Measurements from ENCODE around the gene USP35.
"Not testable (repeated sequence)": the region's sequence is repeated elsewhere in the genome, so short reads cannot be mapped to it uniquely, and the experiment has no call there.

Gene USP35

GRCh38 chr11:78226684-78227680 lies 38.3 kb downstream of the USP35 start:
- intact Hi-C loops (cut with DNase I), result loop anchor here (1.0 kb wide), 1 partner anchor 193 kb away; no protein-coding TSS in a partner anchor
- no peak for DNase-seq

DNA sequence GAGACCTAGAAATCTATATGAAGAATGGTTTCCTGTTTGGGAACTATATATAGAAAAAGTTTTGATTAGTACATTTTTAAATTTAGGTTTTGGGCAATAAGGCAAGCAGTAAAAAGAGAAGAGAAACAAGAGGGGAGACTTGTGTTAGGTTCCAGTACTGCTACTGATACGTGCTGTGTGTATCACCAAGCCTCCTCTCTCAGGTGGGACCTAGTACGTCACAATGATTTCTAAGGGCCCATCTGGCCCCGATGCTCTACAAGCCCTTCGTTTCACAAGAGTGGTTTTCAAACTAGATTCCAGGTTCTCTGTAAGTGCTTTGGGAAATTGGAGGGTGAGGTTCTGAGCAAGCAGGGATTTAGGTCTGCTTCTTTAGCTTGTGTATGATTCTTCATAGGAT lies 39.2 kb downstream of the USP35 start:
- intact Hi-C loops (cut with DNase I), result loop anchor here (1.0 kb wide), 1 partner anchor 192 kb away; no protein-coding TSS in a partner anchor
- DNase-seq, result no peak

DNA sequence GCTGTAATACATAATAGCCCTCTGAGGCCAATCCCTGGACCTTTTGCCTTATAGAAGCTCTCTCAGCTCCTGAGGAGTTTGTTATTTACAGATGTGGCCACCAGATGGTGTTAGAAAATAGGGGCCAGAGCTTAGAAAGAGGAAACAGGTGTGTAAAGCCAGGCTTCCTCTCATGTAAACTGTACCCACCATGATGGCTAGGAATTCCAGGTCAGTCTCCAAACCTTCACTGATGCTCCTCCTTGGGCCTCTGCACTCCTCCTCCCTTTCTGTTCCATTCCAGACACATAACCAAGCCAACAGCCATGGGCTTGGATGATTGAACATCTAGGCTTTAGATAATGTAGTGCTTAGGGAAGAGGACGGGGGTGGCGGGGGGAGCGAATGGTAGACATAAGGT lies 39.7 kb downstream of the USP35 start:
- intact Hi-C loops (cut with DNase I), result no loop called here
- peak in 1 of 10 donors; percentile 35 for DNase-seq

DNA sequence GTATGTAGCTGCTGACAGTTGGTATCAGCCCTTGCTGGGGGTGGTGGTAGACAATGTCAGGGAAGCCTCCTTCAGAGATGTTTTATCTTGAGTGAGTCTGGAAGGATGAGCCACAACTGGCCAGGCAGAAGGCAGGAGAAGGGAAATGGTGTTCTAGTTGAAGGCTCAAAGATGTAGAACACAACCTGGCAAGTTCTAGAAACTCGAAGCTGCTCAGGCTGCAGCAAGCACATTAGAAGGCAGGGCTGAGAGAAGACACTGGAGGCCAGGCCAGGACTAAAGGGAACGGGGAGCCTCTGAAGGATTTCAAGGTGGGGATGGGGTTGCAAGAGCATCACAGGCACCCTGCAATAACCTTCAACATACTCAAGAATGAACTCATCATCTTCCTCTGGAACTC lies 40.4 kb downstream of the USP35 start:
- DNase-seq, result no peak
- intact Hi-C loops (cut with DNase I), result no loop called here

DNA sequence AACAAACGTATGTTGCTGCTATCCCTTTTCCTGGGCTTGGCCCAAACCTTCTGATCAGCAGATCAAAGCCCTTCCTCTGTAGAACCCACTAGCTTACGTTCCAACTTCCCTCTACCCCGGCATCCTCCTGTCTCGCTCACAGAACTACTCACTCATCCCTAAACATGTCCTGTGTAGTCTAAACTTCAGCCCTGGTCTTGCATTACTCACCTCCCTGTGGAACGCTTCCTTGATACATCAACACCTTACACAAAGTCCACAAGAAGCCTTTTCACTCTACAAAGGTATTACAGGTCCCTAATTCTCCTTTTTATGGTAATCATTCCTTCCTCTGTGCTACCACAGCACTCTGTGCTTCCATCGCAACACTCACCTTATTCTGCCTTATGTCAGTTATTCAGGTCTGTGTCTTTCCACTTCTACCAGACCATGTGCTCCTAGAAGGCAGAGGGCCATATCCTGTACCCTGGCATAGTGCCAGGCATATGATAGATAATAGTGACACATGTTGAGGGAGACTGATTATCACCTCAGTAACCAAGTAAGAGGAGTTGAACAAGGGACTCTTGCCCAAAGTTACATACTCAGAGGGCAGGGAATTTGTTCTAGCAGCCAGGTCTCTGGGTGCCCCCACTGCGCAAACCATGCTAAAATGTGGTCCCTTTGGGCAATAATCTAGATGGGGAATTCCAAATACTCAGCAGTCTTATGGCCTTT lies 41.6 kb downstream of the USP35 start:
- peak in 1 of 10 donors; percentile 7 for DNase-seq
- intact Hi-C loops (cut with DNase I), result no loop called here

GRCh38 chr11:78231962-78232501 lies 43.3 kb downstream of the USP35 start:
- DNase-seq, result no peak
- intact Hi-C loops (cut with DNase I), result no loop called here

GRCh38 chr11:78233046-78233445 lies 44.3 kb downstream of the USP35 start:
- intact Hi-C loops (cut with DNase I); DNase-seq: not testable (repeated sequence)

- intact Hi-C loops (cut with DNase I), result no loop called here
- DNase-seq, result no peak
Observed at GRCh38 chr11:78234006-78234405, 45.3 kb downstream of the USP35 start.

GRCh38 chr11:78237293-78238046 lies 48.8 kb downstream of the USP35 start:
- intact Hi-C loops (cut with DNase I), result no loop called here

DNA sequence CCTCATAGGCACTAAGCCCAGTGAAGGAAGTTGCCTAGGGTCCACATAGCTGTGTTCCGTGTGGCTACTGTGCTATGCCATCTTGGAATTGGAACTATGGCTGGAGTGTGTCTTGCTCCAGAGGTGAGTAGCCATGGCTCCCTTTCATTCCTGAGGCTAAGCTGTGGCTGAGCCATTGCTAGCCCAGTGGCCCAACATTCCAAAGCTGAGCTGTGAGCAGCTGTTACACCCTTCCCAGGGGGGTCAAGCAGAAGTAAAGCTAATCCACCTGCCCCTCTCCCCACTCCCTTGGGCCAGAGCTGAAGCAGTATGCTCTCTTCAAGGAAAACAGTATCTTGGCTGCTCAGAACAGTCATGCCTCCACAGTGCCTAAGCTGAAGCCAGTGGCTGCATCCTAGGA lies 51.1 kb downstream of the USP35 start:
- intact Hi-C loops (cut with DNase I), result no loop called here
- peak in 1 of 10 donors; percentile 53 for DNase-seq

More at GRCh38 chr11:78237293-78238046, 48.8 kb downstream of the USP35 start:
- no peak for DNase-seq

DNA sequence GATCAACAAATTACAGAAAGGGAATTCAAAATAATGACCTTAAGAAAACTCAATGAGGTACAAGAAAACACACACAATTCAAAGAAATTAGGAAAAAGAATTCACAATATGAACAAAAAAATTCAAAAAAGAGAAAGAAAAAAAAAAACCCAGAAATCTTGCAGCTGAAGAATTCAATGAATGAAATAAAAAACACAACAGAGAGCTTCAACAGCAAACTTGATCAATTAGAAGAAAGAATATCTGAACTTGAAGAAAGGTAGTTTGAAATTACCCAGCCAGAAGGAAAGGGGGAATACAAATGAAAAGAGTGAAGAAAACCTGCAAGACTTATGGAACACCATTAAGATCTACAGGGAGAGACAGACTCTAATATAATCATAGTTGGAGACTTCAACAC lies 52.8 kb downstream of the USP35 start:
- intact Hi-C loops (cut with DNase I), result no loop called here

GRCh38 chr11:78244080-78244479 lies 55.4 kb downstream of the USP35 start:
- intact Hi-C loops (cut with DNase I), result no loop called here
- DNase-seq, result no peak

More for the DNA sequence above, 52.8 kb downstream of the USP35 start:
- no peak for DNase-seq

DNA sequence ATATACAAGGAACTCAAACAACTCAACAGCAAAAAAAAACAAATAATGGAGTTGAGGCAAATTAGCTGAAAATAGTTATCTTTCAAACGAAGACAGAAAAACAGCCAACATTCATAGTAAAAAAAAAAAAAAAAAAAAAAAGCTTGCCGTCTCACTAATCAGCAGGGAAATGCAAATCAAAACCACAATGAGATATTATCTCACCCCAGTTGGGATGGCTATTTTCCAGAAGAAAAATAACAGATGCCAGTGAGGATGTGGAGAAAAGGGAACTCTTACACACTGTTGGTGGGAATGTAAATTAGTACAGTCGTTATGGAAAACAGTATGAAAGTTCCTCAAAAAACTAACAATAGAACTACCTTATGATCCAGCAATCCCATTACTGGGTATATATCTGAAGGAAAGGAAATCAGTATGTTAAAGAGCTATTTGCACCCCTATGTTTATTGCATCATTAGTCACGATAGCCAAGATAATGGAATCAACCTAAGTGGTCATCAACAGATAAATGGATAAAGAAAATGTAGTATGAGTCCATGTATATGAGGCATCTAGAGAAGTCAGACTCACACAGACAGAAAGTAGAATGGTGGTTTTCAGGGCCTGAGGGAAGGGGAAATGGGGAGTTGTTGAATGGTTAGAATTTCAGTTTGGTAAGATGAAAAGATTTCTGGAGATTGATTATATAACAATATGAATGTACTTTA lies 56.0 kb downstream of the USP35 start:
- intact Hi-C loops (cut with DNase I), result no loop called here

GRCh38 chr11:78248191-78248590 lies 59.5 kb downstream of the USP35 start:
- intact Hi-C loops (cut with DNase I), result no loop called here
- no peak for DNase-seq

More for the DNA sequence above, 56.0 kb downstream of the USP35 start:
- no peak for DNase-seq

DNA sequence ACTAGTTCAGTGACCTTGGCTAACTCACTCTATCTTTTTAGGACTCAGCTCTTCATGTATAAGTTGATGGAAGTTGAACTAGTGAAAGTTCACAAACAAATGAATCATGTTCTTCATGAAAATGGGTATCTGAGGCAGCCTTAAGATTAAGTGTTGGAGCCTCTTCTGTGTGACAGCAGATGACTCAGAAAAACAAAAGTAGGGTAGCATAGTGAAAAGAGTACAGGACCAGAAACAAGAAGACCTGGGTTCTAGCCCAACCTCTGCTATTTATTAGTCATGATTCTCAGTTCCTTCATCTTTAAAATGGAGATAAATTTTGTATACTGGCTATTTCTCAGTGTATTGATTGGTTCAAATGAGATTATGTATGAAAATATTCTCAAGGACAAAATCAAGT lies 60.2 kb downstream of the USP35 start:
- intact Hi-C loops (cut with DNase I), result no loop called here
- no peak for DNase-seq

- intact Hi-C loops (cut with DNase I), result no loop called here
- DNase-seq, result peak in 1 of 10 donors; percentile 65
Observed at GRCh38 chr11:78250099-78250498, 61.4 kb downstream of the USP35 start.

- intact Hi-C loops (cut with DNase I), result no loop called here
- DNase-seq, result no peak
Observed at GRCh38 chr11:78251083-78251775, 62.5 kb downstream of the USP35 start.

GRCh38 chr11:78253797-78254196 lies 65.1 kb downstream of the USP35 start:
- intact Hi-C loops (cut with DNase I), result no loop called here

DNA sequence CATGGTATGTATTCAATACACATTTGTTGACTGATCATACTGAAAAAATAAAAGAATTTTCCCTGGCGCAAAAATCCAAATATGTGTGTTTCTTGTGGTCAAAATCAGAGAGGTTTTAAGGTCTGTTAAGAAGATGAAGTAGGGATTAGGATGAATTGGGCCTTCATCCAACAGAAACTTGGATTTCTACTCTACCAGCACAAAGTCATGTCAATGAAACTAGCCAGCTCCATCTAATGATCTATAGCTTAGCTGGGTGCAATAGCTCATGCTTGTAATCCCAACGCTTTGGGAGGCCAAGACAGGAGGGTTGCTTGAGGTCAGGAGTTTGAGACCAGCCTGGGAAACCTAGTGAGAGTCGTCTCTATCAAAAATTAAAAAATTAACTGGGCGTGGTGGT lies 65.5 kb downstream of the USP35 start:
- DNase-seq, result no peak
- intact Hi-C loops (cut with DNase I), result no loop called here

More at GRCh38 chr11:78253797-78254196, 65.1 kb downstream of the USP35 start:
- DNase-seq, result no peak
